HCT116 (cell line): Measurements from ENCODE around the gene PER2.

ENCODE experiments used
- CTCF ChIP-seq, 3 experiments: fragments of 200-600 bp in 1 of 3; sonication (generic) in 1 of 3; IDR thresholded peaks in 2 of 3; conservative IDR thresholded peaks in 1 of 3; 2 replicates each; pipeline ENCODE4 v1.5.1; 2012 to 2017; ENCODE audit warnings: low read depth in 2 of 3, low read length in 2 of 3, antibody characterized with exemption in 1 of 3, borderline replicate concordance in 1 of 3, control low read depth in 1 of 3, mild to moderate bottlenecking in 1 of 3, mixed read lengths in 1 of 3, mixed run types in 1 of 3, moderate library complexity in 1 of 3; ENCODE audit not compliant: insufficient read depth in 1 of 3
- FOSL1 ChIP-seq: IDR thresholded peaks from 2 replicates; pipeline ENCODE4 v1.6.1; 2012; ENCODE audit warnings: low read depth
- ZBTB33 ChIP-seq: IDR thresholded peaks from 2 replicates; pipeline ENCODE4 v1.6.1; 2011; ENCODE audit warnings: mild to moderate bottlenecking, low read length, moderate library complexity; ENCODE audit not compliant: insufficient replicate concordance; ENCODE audit errors: extremely low read depth

- no peak for TF ChIP-seq CTCF (IDR thresholded peaks at IDR 0.05 in 2 of 3, conservative IDR thresholded peaks at IDR 0.05 in 1 of 3; ENCODE audit: borderline replicate concordance in 1 of 3, insufficient read depth in 1 of 3, low read depth in 2 of 3, low read length in 2 of 3)
- TF ChIP-seq ZBTB33: no peak
- TF ChIP-seq FOSL1: no peak
Measured at GRCh38 chr2:238321467-238321866, 33.1 kb upstream of the PER2 start.
